Cardiac septum (tissue), 1 donor: ENCODE results near the gene TMEM11. TPM values are rescaled to one million over a fixed set of nuclear protein-coding genes. Genes with fewer than 3 reads are reported as not detected.

Source experiments
- DNase-seq: peaks from one replicate; pipeline ENCODE4 v3.0.0-alpha.2; 2020; ENCODE audit warnings: low spot score
- intact Hi-C: fragments of 100-400 bp; cut with DNase I; formaldehyde crosslinking; loops from one replicate; pipeline ENCODE4 v1.14.0; 2022
- total RNA-seq: library from RNA; stranded (reverse); fragmentation: NEBNext Ultra II Directional; extraction: Animal tissue kit (Norgen Biotek cat#: 25700); gene quantifications from one replicate; pipeline ENCODE4 v1.2.1, GENCODE V29; 2021
- donor health status: DM: no; HTN: no; CAD: no.

Gene TMEM11
- total RNA-seq, 1 donor from 2014 or later: 32.0 TPM

DNA sequence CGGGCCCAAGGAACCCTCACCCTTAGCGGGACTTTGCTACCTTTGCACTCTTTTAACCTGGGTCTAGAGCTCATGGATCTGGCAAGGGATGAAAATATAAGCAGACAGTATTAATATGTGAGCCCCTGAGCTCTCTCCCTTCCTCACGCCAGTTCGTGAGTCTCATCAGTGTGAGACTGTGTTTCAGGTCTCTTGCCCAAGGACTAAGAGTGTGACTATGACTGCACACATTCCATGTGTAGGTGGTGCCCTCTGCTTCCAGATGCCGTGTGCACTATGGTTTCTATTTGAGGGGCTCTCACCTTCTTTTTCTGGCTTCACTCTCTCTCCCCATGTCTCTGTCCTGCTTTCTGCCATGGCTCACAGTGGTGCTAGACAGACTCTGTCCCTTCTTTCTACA, 46.7 kb downstream of the TMEM11 start:
- intact Hi-C loops: loop anchor here (2.0 to 5.0 kb wide), 3 partner anchors 40 to 119 kb away; partner anchors contain the start of genes DHRS7B and TMEM11
- DNase-seq: no peak

DNA sequence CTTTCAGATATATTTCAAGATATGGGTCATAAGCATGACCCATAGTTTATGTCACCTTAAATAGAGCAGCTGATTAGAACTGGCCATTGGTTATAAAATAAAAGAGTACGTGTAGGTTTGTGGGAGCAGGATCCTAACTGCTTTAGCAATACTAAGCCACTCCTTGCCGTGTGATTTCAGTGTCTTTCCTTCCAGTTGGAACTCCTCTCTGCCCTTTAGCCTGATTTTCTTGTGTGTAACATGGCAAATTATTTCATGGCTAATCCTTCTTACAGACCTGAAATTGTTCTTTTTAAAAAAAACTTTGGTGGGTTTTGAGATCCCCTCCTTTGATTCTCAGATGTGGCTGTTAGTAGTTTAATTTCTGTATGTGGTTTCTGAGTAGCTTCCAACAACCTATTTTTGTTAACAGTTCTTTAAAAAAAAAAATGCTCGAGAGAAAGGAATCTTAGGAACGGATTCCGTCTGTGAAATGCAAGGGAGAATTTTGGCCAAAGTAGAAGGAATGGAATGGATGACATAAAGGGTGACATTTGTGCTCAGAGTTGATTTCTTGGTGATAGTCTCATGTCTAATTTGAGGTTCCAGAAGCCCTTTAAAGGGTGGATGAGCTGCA, 47.3 kb downstream of the TMEM11 start:
- DNase-seq: no peak
- intact Hi-C loops: loop anchor here (2.0 to 5.0 kb wide), 3 partner anchors 39 to 120 kb away; partner anchors contain the start of genes DHRS7B and TMEM11

DNA sequence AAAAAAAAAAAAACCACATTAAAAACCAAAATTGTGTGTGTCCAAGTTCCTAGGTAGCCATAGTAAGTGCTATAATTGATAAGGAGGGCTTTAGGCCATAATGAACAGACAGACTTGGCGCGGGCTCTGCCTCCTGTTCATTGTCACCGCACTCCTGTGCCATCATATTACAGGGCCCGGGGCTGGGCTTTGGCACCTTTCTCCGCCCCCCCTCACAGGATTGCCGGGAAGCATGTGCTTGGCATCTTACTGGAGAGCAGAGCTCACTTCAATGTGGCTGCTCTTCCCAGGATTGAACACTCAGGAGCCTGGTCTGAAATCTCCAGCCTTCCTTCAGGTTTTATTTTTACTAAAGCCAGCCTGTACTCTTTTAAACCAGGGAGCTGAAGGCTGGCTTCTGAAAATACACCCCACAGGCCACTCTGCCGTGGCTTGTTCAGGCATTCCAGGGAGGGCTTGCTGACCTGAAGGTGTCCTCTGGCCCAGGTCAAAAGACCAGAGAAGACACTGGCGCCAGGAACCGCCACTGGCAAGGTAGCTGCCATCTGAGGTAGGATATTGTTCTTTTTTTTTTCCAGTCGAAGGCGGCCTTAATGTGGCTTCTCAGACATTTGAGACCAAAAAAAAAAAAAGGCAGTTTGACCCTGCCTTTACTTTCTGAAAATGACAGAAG, 47.9 kb downstream of the TMEM11 start:
- peak; percentile 88 for DNase-seq
- intact Hi-C loops: loop anchor here (2.0 to 5.0 kb wide), 3 partner anchors 39 to 121 kb away; partner anchors contain the start of genes DHRS7B and TMEM11

DNA sequence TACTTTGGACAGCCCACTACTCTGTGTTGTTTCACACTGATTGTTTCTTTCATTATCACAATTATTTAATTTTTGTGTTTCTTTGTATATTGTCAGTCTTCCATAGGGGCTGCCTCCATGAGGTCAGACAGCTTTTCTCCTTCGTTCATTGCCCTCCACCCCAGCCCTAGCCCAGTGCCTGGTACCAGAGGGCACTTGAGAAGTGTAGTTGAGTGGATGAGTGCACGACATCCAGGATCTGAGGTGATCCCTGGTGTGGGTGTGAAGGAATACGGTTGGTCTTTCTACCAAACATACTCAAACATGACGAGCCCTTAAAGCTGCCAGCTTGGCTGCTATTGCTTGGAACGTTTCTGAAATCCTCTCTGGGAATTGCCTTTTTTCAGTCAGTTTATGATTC, 49.3 kb downstream of the TMEM11 start:
- no peak for DNase-seq
- intact Hi-C loops: loop anchor here (5.0 kb wide), 2 partner anchors 37 to 48 kb away; partner anchors contain the start of genes DHRS7B and TMEM11

DNA sequence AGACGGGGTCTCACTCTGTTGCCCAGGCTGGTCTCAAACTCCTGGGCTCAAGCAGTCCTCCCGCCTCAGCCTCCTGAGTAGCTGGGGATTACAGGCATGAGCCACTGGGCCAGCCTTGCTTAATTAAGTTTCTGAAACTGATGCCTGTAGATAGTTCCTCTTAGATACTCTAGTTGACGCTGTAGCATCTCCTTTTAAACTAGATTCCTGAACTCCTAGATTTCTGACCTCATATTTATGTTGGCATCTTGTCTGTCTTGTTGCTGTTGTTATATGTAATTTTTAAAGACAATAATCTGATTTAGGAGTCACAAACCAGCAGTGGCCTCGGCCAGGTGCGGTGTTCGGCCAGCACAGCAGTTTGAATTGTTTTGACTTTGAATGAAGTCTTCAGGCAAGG, 49.7 kb downstream of the TMEM11 start:
- no peak for DNase-seq
- intact Hi-C loops: no loop called here

DNA sequence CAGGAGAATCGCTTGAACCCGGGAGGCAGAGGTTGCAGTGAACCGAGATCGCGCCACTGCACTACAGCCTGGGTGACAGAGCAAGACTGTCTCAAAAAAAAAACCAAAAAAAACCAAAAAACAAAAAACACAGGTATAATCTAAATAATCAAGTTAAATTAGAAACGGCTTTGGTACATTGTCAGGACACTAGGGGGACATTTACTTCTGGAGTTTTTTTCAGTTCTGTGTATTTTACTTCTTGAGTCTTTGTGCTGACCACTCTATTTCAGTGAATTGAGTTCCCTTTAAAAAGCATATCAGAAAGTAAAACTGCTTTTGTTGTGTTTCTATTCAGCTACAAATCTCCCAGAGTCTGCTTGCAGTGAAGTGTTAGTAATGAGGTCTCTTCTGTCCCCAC, 50.9 kb downstream of the TMEM11 start:
- intact Hi-C loops: no loop called here
- DNase-seq: no peak

DNA sequence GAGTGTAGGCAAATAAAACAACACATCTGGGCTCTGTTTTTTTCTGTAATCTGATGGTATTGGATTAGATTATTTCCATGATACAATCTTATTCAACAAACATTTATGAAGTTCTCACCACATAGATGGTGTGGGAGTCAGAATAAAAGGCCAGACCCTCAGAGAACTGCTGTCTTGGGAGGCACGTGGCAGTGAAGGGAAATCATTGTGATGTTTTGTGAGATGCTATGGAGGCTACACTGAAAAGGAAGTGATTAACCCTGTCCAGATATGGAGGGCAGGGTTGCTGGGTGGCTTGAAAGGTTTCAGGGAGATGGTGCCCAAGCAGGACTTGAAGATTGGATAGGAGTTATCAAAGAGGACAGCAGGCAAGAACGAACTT, 51.6 kb downstream of the TMEM11 start:
- intact Hi-C loops: no loop called here
- DNase-seq: no peak

DNA sequence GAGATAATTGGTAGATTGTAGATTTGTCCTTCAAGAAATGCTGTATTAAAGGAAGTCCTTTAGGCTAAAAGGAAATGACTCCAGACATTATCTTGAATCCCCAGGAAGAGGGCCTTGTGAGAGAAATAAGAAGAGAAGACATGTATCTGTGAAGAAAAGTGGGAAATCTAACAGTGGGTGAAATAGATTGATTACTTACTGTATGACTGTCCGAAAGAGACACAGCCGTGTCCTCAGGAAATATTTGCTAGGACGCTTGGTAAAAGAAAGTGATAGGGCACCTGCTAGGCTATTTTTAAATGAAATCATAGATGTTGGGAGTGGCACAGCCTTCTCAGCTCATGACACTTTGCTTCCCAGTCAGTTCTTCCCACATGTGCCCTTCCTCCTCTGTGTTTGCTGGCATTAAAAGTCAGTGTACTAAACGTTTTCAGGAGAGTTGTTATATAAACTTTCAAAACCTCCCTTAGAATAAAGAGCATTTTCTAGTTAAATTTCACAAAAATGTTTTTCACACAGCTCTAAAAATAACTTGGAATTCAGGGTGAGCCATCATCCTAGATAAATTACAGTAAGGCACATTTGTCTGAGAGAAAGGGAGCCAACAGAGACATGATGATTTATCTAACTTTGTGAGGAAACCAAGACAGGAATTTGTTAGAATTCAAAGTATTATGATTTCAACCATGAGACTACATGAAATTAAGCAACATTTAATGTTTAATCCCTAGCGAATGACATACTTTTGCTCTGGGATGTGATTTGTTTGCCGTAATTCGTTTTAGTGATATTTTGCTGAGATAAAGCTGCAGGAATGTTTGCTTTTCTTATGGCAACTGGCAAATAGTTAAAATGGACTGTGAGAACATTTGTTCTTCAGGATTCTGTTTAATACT, 52.2 kb downstream of the TMEM11 start:
- no peak for DNase-seq
- intact Hi-C loops: no loop called here

DNA sequence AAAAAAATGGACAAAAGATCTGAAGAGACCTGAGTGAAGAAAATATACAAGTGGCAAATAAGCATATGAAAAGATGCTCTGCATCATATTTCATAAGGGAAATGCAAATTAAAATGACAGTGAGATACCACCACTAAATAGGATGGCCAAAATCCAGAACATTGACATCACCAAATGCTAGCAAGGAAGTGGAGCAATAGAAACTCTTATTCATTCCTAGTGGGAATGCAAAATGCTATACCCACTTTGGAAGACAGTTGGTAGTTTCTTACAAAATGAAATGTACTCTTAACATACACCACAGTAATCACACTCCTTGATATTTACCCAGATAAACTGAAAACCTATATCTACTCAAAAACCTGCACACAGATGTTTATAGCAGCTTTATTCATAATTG, 53.6 kb downstream of the TMEM11 start:
- intact Hi-C loops: no loop called here
- no peak for DNase-seq

DNA sequence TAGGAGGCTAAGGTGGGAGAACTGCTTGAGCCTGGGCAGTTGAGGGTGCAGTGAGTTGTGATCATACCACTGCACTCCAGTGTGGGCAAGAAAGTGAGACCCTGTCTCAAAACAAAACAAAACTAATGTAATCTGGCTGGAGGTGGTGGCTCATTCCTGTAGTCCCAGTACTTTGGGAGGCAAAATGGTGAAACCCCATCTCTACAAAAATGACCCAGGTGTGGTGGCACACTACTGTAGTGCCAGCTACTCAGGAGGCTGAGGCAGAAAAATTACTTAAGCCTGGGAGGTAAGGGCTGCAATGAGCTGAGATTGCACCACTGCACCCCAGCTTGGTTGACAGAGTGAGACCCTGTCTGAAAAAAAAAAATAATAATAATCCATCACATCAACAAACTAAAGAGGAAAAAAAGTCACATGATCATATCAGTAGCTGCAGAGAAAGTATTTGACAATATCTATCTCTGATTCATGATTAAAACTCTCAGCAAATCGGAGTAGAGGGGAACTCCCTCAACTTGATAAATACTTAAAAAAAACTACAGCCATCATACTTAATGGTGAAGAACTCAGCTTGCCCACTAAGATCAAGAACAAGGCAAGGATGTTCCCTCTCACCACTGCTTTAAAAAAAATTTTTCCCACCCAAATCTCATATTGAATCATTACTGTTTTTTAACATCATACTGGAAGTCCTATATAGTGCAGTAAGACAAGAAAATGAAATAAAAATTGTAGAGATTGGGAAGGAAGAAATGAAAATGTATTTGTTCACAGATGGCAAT, 56.2 kb downstream of the TMEM11 start:
- DNase-seq: no peak
- intact Hi-C loops: no loop called here

DNA sequence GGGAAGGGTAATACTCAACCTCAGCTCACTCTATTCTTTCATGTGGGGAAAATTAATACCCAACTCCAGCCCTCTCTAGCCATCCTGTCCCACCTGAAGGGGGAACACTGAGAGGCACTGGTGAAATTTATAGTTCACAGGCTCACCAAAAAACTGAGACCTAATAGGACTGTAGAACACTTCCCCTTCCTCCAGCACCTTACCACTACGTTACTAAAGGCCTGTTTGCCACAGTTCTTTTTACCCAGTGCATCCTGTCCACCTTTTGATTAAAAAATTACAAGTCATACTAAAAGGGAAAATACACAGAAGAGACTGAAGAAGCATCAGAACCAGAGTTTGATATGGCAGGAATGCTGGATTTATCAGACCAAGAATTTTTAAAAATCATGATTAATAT, 61.2 kb downstream of the TMEM11 start:
- intact Hi-C loops: no loop called here
- no peak for DNase-seq

DNA sequence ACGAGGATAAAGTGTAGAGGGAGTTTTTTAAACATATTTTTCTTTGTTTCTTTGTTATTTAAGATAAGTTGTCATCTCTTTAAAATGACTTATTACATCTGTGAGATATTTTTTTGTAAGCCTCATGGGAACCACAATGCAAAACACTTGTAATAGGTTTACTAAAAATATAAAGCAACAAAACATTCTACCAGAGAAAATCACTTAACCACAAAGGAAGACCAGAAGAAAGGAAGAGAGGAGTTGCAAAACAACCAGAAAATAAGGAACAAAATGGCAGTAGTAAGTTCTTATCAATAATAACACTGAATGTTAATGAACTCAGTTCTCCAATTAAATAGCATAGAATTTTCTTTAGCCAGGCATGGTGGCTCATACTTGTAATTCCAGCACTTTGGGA, 64.3 kb downstream of the TMEM11 start:
- DNase-seq: no peak
- intact Hi-C loops: no loop called here

Other genes starting within 250 kb of the TMEM11 start
- 200 TPM for gene USP22, start 171.2 kb downstream of the TMEM11 start, total RNA-seq
- 37.4 TPM for gene DHRS7B, start 87.2 kb downstream of the TMEM11 start, total RNA-seq
- gene NATD1, start 39.2 kb upstream of the TMEM11 start, total RNA-seq: 14.4 TPM
- gene MAP2K3, start 70.5 kb upstream of the TMEM11 start, total RNA-seq: 70.5 TPM
- gene KCNJ12, start 162.2 kb upstream of the TMEM11 start, total RNA-seq: 11.3 TPM